IMR-90 (cell line): ENCODE data around the gene SYVN1. TPM values are rescaled to one million over a fixed set of nuclear protein-coding genes. Genes with fewer than 3 reads are reported as not detected.

Experiments
- ATAC-seq: fragments of 200-7000 bp; cut with Tn5 transposase; 2 replicates; pipeline ENCODE4 v1.9.1; 2020; ENCODE audit warnings: low read depth, mild to moderate bottlenecking, moderate library complexity
- BruUV-seq: library from RNA; stranded (reverse); fragments of 400-500 nt; replicated peaks from 2 replicates; lab custom pipeline; 2021; lab: Mats Ljungman, UMichigan
- CTCF ChIA-PET: fragments of 300-600 bp; formaldehyde crosslinking; extraction: SDS; loops from one replicate; lab custom pipeline; 2021; ENCODE audit warnings: antibody characterized with exemption; lab: Yijun Ruan, JAX
- POLR2A ChIA-PET: fragments of 300-600 bp; sonication (Branson Sonifier 250); formaldehyde crosslinking; loops from one replicate; lab custom pipeline; 2022; ENCODE audit warnings: antibody characterized with exemption; ENCODE audit not compliant: unreplicated experiment; lab: Charles Lee
- DNase-seq: peaks from one replicate; pipeline ENCODE4 v3.0.0; 2013
- H2AFZ ChIP-seq: replicated peaks from 2 replicates; pipeline ENCODE3; 2013; ENCODE audit warnings: low read length, mild to moderate bottlenecking; ENCODE audit not compliant: poor library complexity
- H2AK5ac ChIP-seq: 2 replicates; pipeline ENCODE4 v1.6.1; 2013; ENCODE audit warnings: low read depth, low read length, inconsistent platforms
- H2AK9ac ChIP-seq: replicated peaks from 2 replicates; pipeline ENCODE3; 2013; ENCODE audit warnings: mild to moderate bottlenecking, low read depth, low read length, moderate library complexity; ENCODE audit not compliant: poor library complexity
- H2BK120ac ChIP-seq: 2 replicates; pipeline ENCODE4 v1.6.1; 2013; ENCODE audit warnings: low read depth, low read length, inconsistent platforms
- H2BK15ac ChIP-seq: 3 replicates; pipeline ENCODE4 v1.6.1; 2013; ENCODE audit warnings: low read depth, low read length, inconsistent platforms
- H2BK20ac ChIP-seq: 2 replicates; pipeline ENCODE4 v1.6.1; 2013; ENCODE audit warnings: low read depth, mild to moderate bottlenecking, inconsistent platforms, low read length, moderate library complexity
- H2BK5ac ChIP-seq: 2 replicates; pipeline ENCODE4 v1.6.1; 2013; ENCODE audit warnings: mild to moderate bottlenecking, low read depth, low read length, inconsistent platforms; ENCODE audit not compliant: poor library complexity, severe bottlenecking
- H3K14ac ChIP-seq: replicated peaks from 2 replicates; pipeline ENCODE4 v1.6.1; 2013; ENCODE audit warnings: low read depth, low read length, inconsistent platforms
- H3K18ac ChIP-seq: 2 replicates; pipeline ENCODE4 v1.6.1; 2013; ENCODE audit warnings: low read depth, low read length, control low read depth
- H3K23ac ChIP-seq: 2 replicates; pipeline ENCODE4 v1.6.1; 2013; ENCODE audit warnings: low read depth, low read length, inconsistent platforms
- H3K27ac ChIP-seq: 2 replicates; pipeline ENCODE4 v1.5.1; 2013; ENCODE audit warnings: mild to moderate bottlenecking, control low read depth, low read length; ENCODE audit not compliant: insufficient read depth
- H3K27me3 ChIP-seq: 2 replicates; pipeline ENCODE4 v1.6.1; 2013; ENCODE audit warnings: low read length; ENCODE audit not compliant: control insufficient read depth, insufficient read depth
- H3K36me3 ChIP-seq: 2 replicates; pipeline ENCODE4 v1.6.1; 2013; ENCODE audit warnings: low read length, mixed read lengths; ENCODE audit not compliant: control insufficient read depth, insufficient read depth
- H3K4ac ChIP-seq: 2 replicates; pipeline ENCODE4 v1.6.1; 2013; ENCODE audit warnings: low read depth, low read length, inconsistent platforms
- H3K4me1 ChIP-seq: 2 replicates; pipeline ENCODE4 v1.6.1; 2013; ENCODE audit warnings: low read length, mixed read lengths; ENCODE audit not compliant: control insufficient read depth, insufficient read depth
- H3K4me2 ChIP-seq: 2 replicates; pipeline ENCODE4 v1.6.1; 2013; ENCODE audit warnings: low read depth, mild to moderate bottlenecking, control low read depth, low read length, moderate library complexity
- H3K4me3 ChIP-seq: 2 replicates; pipeline ENCODE4 v1.5.1; 2013; ENCODE audit warnings: low read depth, mild to moderate bottlenecking, control low read depth, low read length, moderate library complexity; ENCODE audit not compliant: insufficient read depth
- H3K56ac ChIP-seq: 2 replicates; pipeline ENCODE4 v1.6.1; 2013; ENCODE audit warnings: low read length, inconsistent platforms; ENCODE audit not compliant: insufficient read depth; ENCODE audit errors: extremely low read depth
- H3K79me1 ChIP-seq, 2 experiments: 2 replicates each; pipeline ENCODE4 v1.6.1; 2013; ENCODE audit warnings: low read length in 2 of 2, inconsistent platforms in 1 of 2, low read depth in 1 of 2
- H3K9ac ChIP-seq: 2 replicates; pipeline ENCODE4 v1.6.1; 2013; ENCODE audit warnings: low read depth, low read length, control low read depth
- H3K9me1 ChIP-seq: 2 replicates; pipeline ENCODE4 v1.6.1; 2013; ENCODE audit warnings: low read length, inconsistent platforms; ENCODE audit not compliant: insufficient read depth
- H3K9me3 ChIP-seq: 2 replicates; pipeline ENCODE4 v1.6.1; 2013; ENCODE audit warnings: low read length; ENCODE audit not compliant: control insufficient read depth, insufficient read depth
- H4K20me1 ChIP-seq: 2 replicates; pipeline ENCODE4 v1.6.1; 2013; ENCODE audit warnings: low read length, inconsistent platforms; ENCODE audit not compliant: insufficient read depth
- H4K5ac ChIP-seq: 2 replicates; pipeline ENCODE4 v1.6.1; 2013; ENCODE audit warnings: mild to moderate bottlenecking, low read depth, low read length, control low read depth
- H4K8ac ChIP-seq, 2 experiments: 2 replicates each; pipeline ENCODE4 v1.6.1; 2013; ENCODE audit warnings: low read depth in 2 of 2, low read length in 2 of 2, control low read depth in 1 of 2, inconsistent platforms in 1 of 2
- H4K91ac ChIP-seq: 2 replicates; pipeline ENCODE4 v1.6.1; 2013; ENCODE audit warnings: low read depth, low read length, inconsistent platforms; ENCODE audit not compliant: insufficient read depth
- CEBPB ChIP-seq: IDR thresholded peaks from 2 replicates; pipeline ENCODE4 v1.6.1; 2012; ENCODE audit warnings: low read depth, low read length, improper control_type of control experiment
- CHD1 ChIP-seq: IDR thresholded peaks from 2 replicates; pipeline ENCODE4 v1.6.1; 2012; ENCODE audit warnings: low read depth, low read length, improper control_type of control experiment
- FOS ChIP-seq: fragments of 150-350 bp; IDR thresholded peaks from 2 replicates; pipeline ENCODE4 v1.6.1; 2016; ENCODE audit warnings: low read depth, low read length
- MAFK ChIP-seq: IDR thresholded peaks from 2 replicates; pipeline ENCODE4 v1.6.1; 2012; ENCODE audit warnings: low read depth, low read length, improper control_type of control experiment
- MAZ ChIP-seq: IDR thresholded peaks from 2 replicates; pipeline ENCODE4 v1.6.1; 2012; ENCODE audit warnings: low read depth, mild to moderate bottlenecking, low read length, improper control_type of control experiment, moderate library complexity, borderline replicate concordance
- MXI1 ChIP-seq: IDR thresholded peaks from 2 replicates; pipeline ENCODE4 v1.6.1; 2012; ENCODE audit warnings: low read depth, mild to moderate bottlenecking, low read length, moderate library complexity, borderline replicate concordance
- NFE2L2 ChIP-seq: fragments of 150-350 bp; IDR thresholded peaks from 2 replicates; pipeline ENCODE4 v1.6.1; 2016; ENCODE audit warnings: low read depth, mild to moderate bottlenecking, low read length
- RAD21 ChIP-seq: IDR thresholded peaks from 2 replicates; pipeline ENCODE4 v1.6.1; 2012; ENCODE audit warnings: low read length, improper control_type of control experiment
- RFX5 ChIP-seq: IDR thresholded peaks from 2 replicates; pipeline ENCODE4 v1.8.0; 2012; ENCODE audit warnings: low read depth, mild to moderate bottlenecking, low read length, moderate library complexity
- SMC3 ChIP-seq: fragments of 150-350 bp; IDR thresholded peaks from 2 replicates; pipeline ENCODE4 v1.6.1; 2016; ENCODE audit warnings: low read depth, mild to moderate bottlenecking, antibody characterized with exemption, low read length, moderate library complexity
- WGBS, 2 experiments: methylation state at CpG; one replicate each; pipeline versions ENCODE4 v1.1.5 to v1.1.7; 2013; ENCODE audit warnings: missing lambda C conversion rate in 2 of 2; ENCODE audit not compliant: insufficient read length in 1 of 2; ENCODE audit errors: extremely low coverage in 2 of 2; 5-methylcytosine and 5-hydroxymethylcytosine counted together
- dilution Hi-C: fragments of 300-500 bp; cut with HindIII; formaldehyde crosslinking; loops from one replicate; pipeline ENCODE4 v1.14.3; 2018; ENCODE audit warnings: low sequenced_read_pairs; ENCODE audit not compliant: unreplicated experiment
- in situ Hi-C: fragments of 300-500 bp; cut with MboI; formaldehyde crosslinking; loops from 3 replicates; pipeline ENCODE4 v1.14.3; 2019; ENCODE audit warnings: low sequenced_read_pairs, inconsistent platforms, mixed read lengths
- intact Hi-C: fragments of 100-400 bp; cut with micrococcal nuclease; formaldehyde crosslinking; loops from 2 replicates; pipeline ENCODE4 v1.10.0; 2022
- polyA plus RNA-seq, 3 experiments: library from polyadenylated mRNA; depleted of rRNA; stranded (reverse); fragments of >200 nt; gene quantifications; 2 replicates each; pipeline ENCODE4 v1.2.3, GENCODE V29; 2012; ENCODE audit warnings: low replicate concordance in 1 of 3
- total RNA-seq: library from RNA; depleted of rRNA; stranded (reverse); fragments of >200 nt; gene quantifications from 2 replicates; pipeline ENCODE4 v1.2.3, GENCODE V29; 2012
- TF ChIP-seq, protein P1 (sequence below): conservative IDR thresholded peaks from 2 replicates; pipeline ENCODE4 v1.5.1; 2012; ENCODE audit warnings: mild to moderate bottlenecking, low read depth, low read length, improper control_type of control experiment
- TF ChIP-seq, protein P2 (sequence below): fragments of 150-350 bp; IDR thresholded peaks from 2 replicates; pipeline ENCODE4 v1.6.1; 2016; ENCODE audit warnings: low read depth, mild to moderate bottlenecking, low read length, moderate library complexity, borderline replicate concordance

The SYVN1 gene
- total and polyA plus RNA-seq, 2 of the 4 experiments (the other 2 are of a cell fraction) = 9.5 to 52.9 TPM

DNA sequence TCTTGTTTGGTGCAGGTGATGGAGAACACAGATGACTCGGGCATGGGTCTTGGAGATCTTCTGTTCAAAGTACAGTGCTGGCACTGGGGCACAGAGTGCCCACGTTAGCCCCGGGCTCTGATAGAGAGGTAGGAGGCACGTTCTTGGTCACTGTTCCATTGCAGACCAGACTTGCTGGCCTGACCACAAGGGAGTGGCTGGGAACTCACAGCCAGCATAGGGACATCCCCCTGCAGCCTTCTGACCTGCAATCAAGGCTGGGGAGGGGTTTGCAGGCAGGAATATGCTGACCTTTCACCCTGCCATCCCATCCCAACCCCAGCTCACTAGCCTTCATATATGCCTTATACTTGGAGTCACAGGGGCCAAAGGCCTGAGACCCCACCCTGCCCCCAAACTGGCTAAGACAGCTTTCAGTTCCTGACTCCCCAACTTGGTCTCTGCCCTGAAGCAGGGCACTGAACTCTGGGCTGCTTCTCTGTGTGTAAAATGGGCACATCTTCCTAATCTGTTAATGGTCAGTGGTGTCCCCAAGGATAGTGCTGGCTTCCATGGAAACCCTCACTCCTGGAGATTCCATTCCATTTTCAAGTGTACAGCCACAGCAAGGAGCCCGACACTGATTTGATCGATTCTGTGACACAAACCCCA lies 7.6 kb downstream of the SYVN1 start:
- H4K91ac ChIP-seq = no peak overlapping the region
- H2BK120ac ChIP-seq = no peak overlapping the region
- H3K79me1 ChIP-seq = peaks cover 20 to 59% of the 10 kb centered on the region in 2 experiments
- ATAC-seq (no peak), DNase-seq (no peak)
- no peak overlapping the region for H3K4me2 ChIP-seq
- H4K8ac ChIP-seq = peak overlapping the region in 1 of 2 experiments; percentile 14; a peak in 1 of 4 replicates
- BruUV-seq = no TSS peak
- WGBS, 2 experiments = no CpG with 5 or more reads among the region's 6 CpGs
- intact Hi-C loops (no loop called here), dilution Hi-C loops (no loop called here), in situ Hi-C loops (no loop called here)
- H3K23ac ChIP-seq = no peak overlapping the region
- H2AFZ ChIP-seq = no peak overlapping the region
- H2AK9ac ChIP-seq = peak overlapping the region; percentile 82
- 0 out of 2 replicates have a peak, but pooled peaks cover 4% of the 10 kb centered on the region for H3K9me1 ChIP-seq
- no peak overlapping the region for H3K4ac ChIP-seq
- no peak overlapping the region for H2BK5ac ChIP-seq
- H3K4me3 ChIP-seq = no peak overlapping the region
- TF ChIP-seq, protein P1, sequence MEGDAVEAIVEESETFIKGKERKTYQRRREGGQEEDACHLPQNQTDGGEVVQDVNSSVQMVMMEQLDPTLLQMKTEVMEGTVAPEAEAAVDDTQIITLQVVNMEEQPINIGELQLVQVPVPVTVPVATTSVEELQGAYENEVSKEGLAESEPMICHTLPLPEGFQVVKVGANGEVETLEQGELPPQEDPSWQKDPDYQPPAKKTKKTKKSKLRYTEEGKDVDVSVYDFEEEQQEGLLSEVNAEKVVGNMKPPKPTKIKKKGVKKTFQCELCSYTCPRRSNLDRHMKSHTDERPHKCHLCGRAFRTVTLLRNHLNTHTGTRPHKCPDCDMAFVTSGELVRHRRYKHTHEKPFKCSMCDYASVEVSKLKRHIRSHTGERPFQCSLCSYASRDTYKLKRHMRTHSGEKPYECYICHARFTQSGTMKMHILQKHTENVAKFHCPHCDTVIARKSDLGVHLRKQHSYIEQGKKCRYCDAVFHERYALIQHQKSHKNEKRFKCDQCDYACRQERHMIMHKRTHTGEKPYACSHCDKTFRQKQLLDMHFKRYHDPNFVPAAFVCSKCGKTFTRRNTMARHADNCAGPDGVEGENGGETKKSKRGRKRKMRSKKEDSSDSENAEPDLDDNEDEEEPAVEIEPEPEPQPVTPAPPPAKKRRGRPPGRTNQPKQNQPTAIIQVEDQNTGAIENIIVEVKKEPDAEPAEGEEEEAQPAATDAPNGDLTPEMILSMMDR = no peak
- no peak for TF ChIP-seq RFX5
- no peak for TF ChIP-seq CEBPB
- no peak for TF ChIP-seq SMC3
- no peak for TF ChIP-seq MAZ
- no peak for TF ChIP-seq FOS
- TF ChIP-seq NFE2L2 = no peak
- no peak for TF ChIP-seq RAD21
- TF ChIP-seq, protein P2, sequence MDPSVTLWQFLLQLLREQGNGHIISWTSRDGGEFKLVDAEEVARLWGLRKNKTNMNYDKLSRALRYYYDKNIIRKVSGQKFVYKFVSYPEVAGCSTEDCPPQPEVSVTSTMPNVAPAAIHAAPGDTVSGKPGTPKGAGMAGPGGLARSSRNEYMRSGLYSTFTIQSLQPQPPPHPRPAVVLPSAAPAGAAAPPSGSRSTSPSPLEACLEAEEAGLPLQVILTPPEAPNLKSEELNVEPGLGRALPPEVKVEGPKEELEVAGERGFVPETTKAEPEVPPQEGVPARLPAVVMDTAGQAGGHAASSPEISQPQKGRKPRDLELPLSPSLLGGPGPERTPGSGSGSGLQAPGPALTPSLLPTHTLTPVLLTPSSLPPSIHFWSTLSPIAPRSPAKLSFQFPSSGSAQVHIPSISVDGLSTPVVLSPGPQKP = no peak
- no peak for TF ChIP-seq MAFK
- TF ChIP-seq MXI1 = no peak
- TF ChIP-seq CHD1 = no peak
- no peaks in the 10 kb centered on the region for H3K9me3 ChIP-seq
- H3K56ac ChIP-seq = no peak overlapping the region
- H4K5ac ChIP-seq = no peak overlapping the region
- no peaks in the 10 kb centered on the region for H3K27me3 ChIP-seq
- no peak overlapping the region for H3K14ac ChIP-seq
- H3K27ac ChIP-seq = no peak overlapping the region
- POLR2A ChIA-PET = interaction anchor here (0.5 kb wide), 1 partner anchor 12 kb away, joined by 3 read pairs; no protein-coding TSS in a partner anchor
- H3K4me1 ChIP-seq = no peaks in the 10 kb centered on the region
- H2BK15ac ChIP-seq = no peak overlapping the region
- H3K36me3 ChIP-seq = peaks cover 68% of the 10 kb centered on the region
- no peak overlapping the region for H2AK5ac ChIP-seq
- H3K9ac ChIP-seq = no peak overlapping the region
- CTCF ChIA-PET = no interaction called here
- H4K20me1 ChIP-seq = peaks cover 14% of the 10 kb centered on the region; the same call in 1 of the 2 replicates
- H3K18ac ChIP-seq = no peak overlapping the region
- H2BK20ac ChIP-seq = 0 out of 2 replicates have a peak overlapping the region, but pooled peaks have one; percentile 20
